H9 (cell line): ENCODE data around the gene FMOD. TPM values are rescaled to one million over a fixed set of nuclear protein-coding genes. Genes with fewer than 3 reads are reported as not detected.

Source experiments
- DNase-seq: peaks from one replicate; pipeline ENCODE4 v3.0.0-alpha.2; 2017
- H2AFZ ChIP-seq: one replicate; pipeline ENCODE4 v1.6.1; 2013; ENCODE audit warnings: mild to moderate bottlenecking, low read length, control low read depth, moderate library complexity
- H2AK5ac ChIP-seq: 2 replicates; pipeline ENCODE4 v1.6.1; 2013; ENCODE audit warnings: low read length, control low read depth, mixed read lengths; ENCODE audit not compliant: insufficient read length
- H2BK120ac ChIP-seq: one replicate; pipeline ENCODE4 v1.6.1; 2013; ENCODE audit warnings: low read depth, mild to moderate bottlenecking, low read length, control low read depth, inconsistent platforms; ENCODE audit not compliant: poor library complexity, severe bottlenecking
- H2BK12ac ChIP-seq: 2 replicates; pipeline ENCODE4 v1.6.1; 2013; ENCODE audit warnings: low read length, control low read depth, mixed read lengths, low read depth; ENCODE audit not compliant: insufficient read length
- H2BK15ac ChIP-seq: 2 replicates; pipeline ENCODE4 v1.6.1; 2013; ENCODE audit warnings: low read depth, low read length, control low read depth
- H2BK20ac ChIP-seq: one replicate; pipeline ENCODE4 v1.6.1; 2013; ENCODE audit warnings: low read depth, mild to moderate bottlenecking, low read length, control low read depth, inconsistent platforms; ENCODE audit not compliant: poor library complexity, severe bottlenecking
- H2BK5ac ChIP-seq: 2 replicates; pipeline ENCODE4 v1.6.1; 2013; ENCODE audit warnings: low read length, control low read depth, mixed read lengths; ENCODE audit not compliant: insufficient read length
- H3K14ac ChIP-seq: 2 replicates; pipeline ENCODE4 v1.6.1; 2013; ENCODE audit warnings: low read length, control low read depth; ENCODE audit not compliant: insufficient read depth
- H3K18ac ChIP-seq: 2 replicates; pipeline ENCODE4 v1.6.1; 2013; ENCODE audit warnings: low read depth, mild to moderate bottlenecking, mixed read lengths, low read length, control low read depth; ENCODE audit not compliant: insufficient read length
- H3K23ac ChIP-seq: 2 replicates; pipeline ENCODE4 v1.6.1; 2013; ENCODE audit warnings: low read length, control low read depth, mixed read lengths, low read depth; ENCODE audit not compliant: insufficient read length
- H3K23me2 ChIP-seq: 2 replicates; pipeline ENCODE4 v1.6.1; 2013; ENCODE audit warnings: low read depth, mild to moderate bottlenecking, mixed read lengths, low read length, control low read depth; ENCODE audit not compliant: insufficient read length, poor library complexity, severe bottlenecking
- H3K27ac ChIP-seq: 2 replicates; pipeline ENCODE4 v1.5.1; 2013; ENCODE audit warnings: low read length, control low read depth, mixed read lengths, low read depth; ENCODE audit not compliant: insufficient read length
- H3K27me3 ChIP-seq: 2 replicates; pipeline ENCODE4 v1.6.1; 2013; ENCODE audit warnings: low read length, control low read depth, inconsistent platforms; ENCODE audit not compliant: insufficient read depth
- H3K4ac ChIP-seq: 2 replicates; pipeline ENCODE4 v1.6.1; 2013; ENCODE audit warnings: low read depth, mild to moderate bottlenecking, control low read depth, inconsistent platforms, low read length, moderate library complexity
- H3K4me1 ChIP-seq: 2 replicates; pipeline ENCODE4 v1.6.1; 2013; ENCODE audit warnings: low read length, control low read depth, inconsistent platforms; ENCODE audit not compliant: insufficient read depth
- H3K4me2 ChIP-seq: 2 replicates; pipeline ENCODE4 v1.6.1; 2013; ENCODE audit warnings: low read length, control low read depth, mixed read lengths; ENCODE audit not compliant: insufficient read length, insufficient read depth
- H3K56ac ChIP-seq: 2 replicates; pipeline ENCODE4 v1.6.1; 2013; ENCODE audit warnings: low read depth, mild to moderate bottlenecking, mixed read lengths, low read length, control low read depth; ENCODE audit not compliant: insufficient read length
- H3K79me1 ChIP-seq: 2 replicates; pipeline ENCODE4 v1.6.1; 2013; ENCODE audit warnings: low read depth, mild to moderate bottlenecking, moderate library complexity, low read length, control low read depth, inconsistent platforms; ENCODE audit not compliant: insufficient read depth, poor library complexity, severe bottlenecking
- H3K79me2 ChIP-seq: 2 replicates; pipeline ENCODE4 v1.6.1; 2013; ENCODE audit warnings: low read length, control low read depth, inconsistent platforms; ENCODE audit not compliant: insufficient read depth
- H3K9ac ChIP-seq: 2 replicates; pipeline ENCODE4 v1.6.1; 2013; ENCODE audit warnings: low read length, control low read depth, mixed read lengths; ENCODE audit not compliant: insufficient read length; ENCODE audit errors: extremely low read depth
- H3K9me3 ChIP-seq: one replicate; pipeline ENCODE4 v1.6.1; 2013; ENCODE audit warnings: low read depth, low read length, inconsistent platforms; ENCODE audit not compliant: control insufficient read depth
- H3T11ph ChIP-seq: one replicate; pipeline ENCODE4 v1.6.1; 2013; ENCODE audit warnings: mild to moderate bottlenecking, low read length, control low read depth, inconsistent platforms
- H4K20me1 ChIP-seq: one replicate; pipeline ENCODE4 v1.6.1; 2013; ENCODE audit not compliant: control insufficient read depth, insufficient read length, insufficient read depth
- H4K5ac ChIP-seq: 2 replicates; pipeline ENCODE4 v1.6.1; 2013; ENCODE audit warnings: low read depth, mild to moderate bottlenecking, mixed read lengths, low read length, control low read depth; ENCODE audit not compliant: insufficient read length
- H4K8ac ChIP-seq: replicated peaks from 2 replicates; pipeline ENCODE4 v1.6.1; 2013; ENCODE audit warnings: low read length, control low read depth, mixed read lengths, low read depth; ENCODE audit not compliant: insufficient read length
- H4K91ac ChIP-seq: 2 replicates; pipeline ENCODE4 v1.6.1; 2013; ENCODE audit warnings: low read depth, mild to moderate bottlenecking, moderate library complexity, mixed read lengths, low read length, control low read depth; ENCODE audit not compliant: insufficient read length
- H3K27ac Mint-ChIP-seq, 3 experiments: 2 replicates in 2 of 3; 3 replicates in 1 of 3; pipeline ENCODE4 v1.8.0; 2020 to 2021; ENCODE audit warnings: mixed read lengths in 3 of 3, mild to moderate bottlenecking in 1 of 3, moderate library complexity in 1 of 3
- H3K27me3 Mint-ChIP-seq: 2 replicates; pipeline ENCODE4 v1.8.0; 2021; ENCODE audit warnings: low read depth, mild to moderate bottlenecking, moderate library complexity, mixed read lengths
- H3K36me3 Mint-ChIP-seq, 3 experiments: 2 replicates in 2 of 3; 3 replicates in 1 of 3; pipeline ENCODE4 v1.8.0; 2020 to 2021; ENCODE audit warnings: low read depth in 3 of 3, mixed read lengths in 3 of 3; ENCODE audit not compliant: insufficient read depth in 1 of 3
- H3K4me1 Mint-ChIP-seq, 2 experiments: 2 replicates each; pipeline ENCODE4 v1.8.0; 2020; ENCODE audit warnings: mixed read lengths in 2 of 2
- H3K4me3 Mint-ChIP-seq, 2 experiments: 2 replicates in 1 of 2; 3 replicates in 1 of 2; pipeline ENCODE4 v1.8.0; 2020 to 2021; ENCODE audit warnings: mild to moderate bottlenecking in 2 of 2, mixed read lengths in 2 of 2, moderate library complexity in 1 of 2
- H3K9me3 Mint-ChIP-seq, 2 experiments: 2 replicates in 1 of 2; 3 replicates in 1 of 2; pipeline ENCODE4 v1.8.0; 2020; ENCODE audit warnings: mild to moderate bottlenecking in 2 of 2, mixed read lengths in 2 of 2, moderate library complexity in 1 of 2
- WGBS: extraction: QIAGEN DNeasy Blood & Tissue Kit; methylation state at CpG from one replicate; pipeline ENCODE4 v1.1.7; 2013; ENCODE audit warnings: missing lambda C conversion rate, low lambda C conversion rate, mixed read lengths; ENCODE audit not compliant: insufficient read length; ENCODE audit errors: extremely low coverage; 5-methylcytosine and 5-hydroxymethylcytosine counted together
- total RNA-seq: library from RNA; stranded (reverse); gene quantifications from 2 replicates; pipeline ENCODE4 v1.2.1, GENCODE V29; 2021
- TF ChIP-seq, protein P1 (sequence below): fragments of 200-600 bp; sonication (generic); conservative IDR thresholded peaks from 3 replicates; pipeline ENCODE4 v1.8.0; 2021; ENCODE audit warnings: antibody characterized with exemption, mild to moderate bottlenecking

FMOD gene
- total RNA-seq, 1 experiment from 2014 or later, result not detected

DNA sequence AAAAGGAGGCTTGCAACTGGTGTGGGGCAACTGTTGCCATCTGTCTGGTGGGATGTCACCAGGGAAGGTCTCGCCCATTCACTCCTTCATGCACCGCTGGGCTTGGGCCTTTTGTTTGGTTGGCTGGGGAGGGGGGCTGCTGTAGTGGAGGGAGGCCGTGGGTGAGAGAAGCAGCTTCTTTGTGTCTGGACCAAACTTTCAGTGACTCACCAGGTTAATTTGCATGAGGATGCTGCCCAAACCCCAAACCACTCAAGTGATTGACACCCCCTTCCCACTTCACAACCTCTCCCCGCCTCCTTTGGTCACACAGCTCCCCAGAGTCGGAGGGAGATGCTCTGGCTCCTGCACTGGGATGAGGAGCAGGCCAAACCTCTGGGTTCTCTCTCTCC lies 25.9 kb downstream of the FMOD start:
- H3K9me3 ChIP-seq, result no peaks in the 10 kb centered on the region
- H3K27ac ChIP-seq, result no peak overlapping the region
- H2BK12ac ChIP-seq, result no peak overlapping the region
- peak overlapping the region; percentile 24; the same call in 1 of the 2 replicates for H3K14ac ChIP-seq
- H2BK20ac ChIP-seq, result no peak overlapping the region
- H4K20me1 ChIP-seq, result peaks cover 4% of the 10 kb centered on the region
- H2BK15ac ChIP-seq, result no peak overlapping the region
- no peak overlapping the region for H3T11ph ChIP-seq
- no peak overlapping the region for H3K56ac ChIP-seq
- H4K91ac ChIP-seq, result no peak overlapping the region
- no peak overlapping the region for H4K8ac ChIP-seq
- no peak overlapping the region for H3K9ac ChIP-seq
- no peak overlapping the region for H3K23ac ChIP-seq
- no peak overlapping the region for H2AK5ac ChIP-seq
- Mint-ChIP-seq H3K9me3 (no peaks in the 10 kb centered on the region), H3K27ac (no peak overlapping the region; a peak in 1 of 7 replicates), H3K36me3 (no peaks in the 10 kb centered on the region), H3K4me3 (no peak overlapping the region; a peak in 1 of 5 replicates), H3K27me3 (peaks cover 88% of the 10 kb centered on the region), H3K4me1 (peaks cover 50 to 75% of the 10 kb centered on the region in 2 experiments)
- no peak overlapping the region for H2BK5ac ChIP-seq
- no peak overlapping the region for H3K4ac ChIP-seq
- H3K18ac ChIP-seq, result no peak overlapping the region
- TF ChIP-seq, protein P1, sequence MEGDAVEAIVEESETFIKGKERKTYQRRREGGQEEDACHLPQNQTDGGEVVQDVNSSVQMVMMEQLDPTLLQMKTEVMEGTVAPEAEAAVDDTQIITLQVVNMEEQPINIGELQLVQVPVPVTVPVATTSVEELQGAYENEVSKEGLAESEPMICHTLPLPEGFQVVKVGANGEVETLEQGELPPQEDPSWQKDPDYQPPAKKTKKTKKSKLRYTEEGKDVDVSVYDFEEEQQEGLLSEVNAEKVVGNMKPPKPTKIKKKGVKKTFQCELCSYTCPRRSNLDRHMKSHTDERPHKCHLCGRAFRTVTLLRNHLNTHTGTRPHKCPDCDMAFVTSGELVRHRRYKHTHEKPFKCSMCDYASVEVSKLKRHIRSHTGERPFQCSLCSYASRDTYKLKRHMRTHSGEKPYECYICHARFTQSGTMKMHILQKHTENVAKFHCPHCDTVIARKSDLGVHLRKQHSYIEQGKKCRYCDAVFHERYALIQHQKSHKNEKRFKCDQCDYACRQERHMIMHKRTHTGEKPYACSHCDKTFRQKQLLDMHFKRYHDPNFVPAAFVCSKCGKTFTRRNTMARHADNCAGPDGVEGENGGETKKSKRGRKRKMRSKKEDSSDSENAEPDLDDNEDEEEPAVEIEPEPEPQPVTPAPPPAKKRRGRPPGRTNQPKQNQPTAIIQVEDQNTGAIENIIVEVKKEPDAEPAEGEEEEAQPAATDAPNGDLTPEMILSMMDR, result no peak
- H3K79me1 ChIP-seq, result no peaks in the 10 kb centered on the region
- H3K4me1 ChIP-seq, result peaks cover 5% of the 10 kb centered on the region; the same call in 1 of the 2 replicates
- no peak for DNase-seq
- H2BK120ac ChIP-seq, result no peak overlapping the region
- WGBS, result no CpG with 5 or more reads among the region's 5 CpGs
- H3K23me2 ChIP-seq, result peaks cover 4% of the 10 kb centered on the region
- H3K27me3 ChIP-seq, result peaks cover 10% of the 10 kb centered on the region; the same call in 1 of the 2 replicates
- H3K4me2 ChIP-seq, result no peak overlapping the region
- no peak overlapping the region for H4K5ac ChIP-seq
- no peak overlapping the region for H2AFZ ChIP-seq
- H3K79me2 ChIP-seq, result no peaks in the 10 kb centered on the region
